A549 (cell line): ENCODE measurements around the gene RAPH1. TPM values are rescaled to one million over a fixed set of nuclear protein-coding genes. Genes with fewer than 3 reads are reported as not detected.
"Not testable (repeated sequence)": the region's sequence is repeated elsewhere in the genome, so short reads cannot be mapped to it uniquely, and the experiment has no call there.

ENCODE experiments used
- ATAC-seq, 2 experiments: fragments of 200-7000 bp in 1 of 2; fragments of >200 bp in 1 of 2; cut with Nextera tagmentation in 1 of 2; cut with Tn5 transposase in 1 of 2; 3 replicates each; pipeline versions ENCODE4 v1.8.0 to v1.9.1; 2018 to 2020; ENCODE audit warnings: mild to moderate bottlenecking in 1 of 2, moderate library complexity in 1 of 2
- CTCF ChIA-PET: fragments of 300-600 bp; sonication (Branson Sonifier 250); formaldehyde crosslinking; extraction: SDS; loops from one replicate; lab custom pipeline; 2021; ENCODE audit warnings: antibody characterized with exemption, inconsistent platforms; lab: Yijun Ruan, JAX
- POLR2A ChIA-PET: fragments of 350-600 bp; formaldehyde crosslinking; extraction: SDS; loops from one replicate; lab custom pipeline; 2021; ENCODE audit warnings: antibody characterized with exemption, inconsistent platforms; lab: Yijun Ruan, JAX
- DNase-seq, 2 experiments: peaks; one replicate each; pipeline versions ENCODE4 v3.0.0 to v3.0.0-alpha.2; 2011 to 2016; ENCODE audit warnings: low read depth in 1 of 2, low spot score in 1 of 2
- FAIRE-seq: peaks from 2 replicates; lab custom pipeline; 2011; peaks lifted over from hg19 to GRCh38; lab: Jason Lieb, UNC
- H3K27ac ChIP-seq, 2 experiments: fragments of >200 bp; sonication (Bioruptor Twin); formaldehyde crosslinking; 3 replicates each; pipeline ENCODE4 v1.5.1; 2016 to 2017
- H3K4me1 ChIP-seq: fragments of >200 bp; sonication (Bioruptor Twin); formaldehyde crosslinking; 3 replicates; pipeline ENCODE4 v1.6.1; 2016
- H3K4me2 ChIP-seq: fragments of >200 bp; sonication (Bioruptor Twin); formaldehyde crosslinking; 3 replicates; pipeline ENCODE4 v1.6.1; 2016
- H3K4me3 ChIP-seq: fragments of >200 bp; sonication (Bioruptor Twin); formaldehyde crosslinking; 3 replicates; pipeline ENCODE4 v1.5.1; 2016
- H3K9me3 ChIP-seq: fragments of >200 bp; sonication (Bioruptor Twin); formaldehyde crosslinking; 3 replicates; pipeline ENCODE4 v1.6.1; 2016
- BCL3 ChIP-seq: fragments of >200 bp; sonication (Bioruptor Twin); formaldehyde crosslinking; IDR thresholded peaks from 3 replicates; pipeline ENCODE4 v1.6.1; 2016
- CBX2 ChIP-seq: fragments of 200-600 bp; sonication (generic); IDR thresholded peaks from 2 replicates; pipeline ENCODE4 v1.6.1; 2016; ENCODE audit warnings: low read depth, mild to moderate bottlenecking, borderline replicate concordance
- CBX8 ChIP-seq: fragments of 200-600 bp; sonication (generic); IDR thresholded peaks from 2 replicates; pipeline ENCODE4 v1.6.1; 2016
- CEBPB ChIP-seq, 2 experiments: fragments of >200 bp in 1 of 2; sonication (Bioruptor Twin) in 1 of 2; formaldehyde crosslinking in 1 of 2; IDR thresholded peaks; 2 replicates each; pipeline ENCODE4 v1.6.1; 2012 to 2016
- CHD2 ChIP-seq: fragments of 150-350 bp; IDR thresholded peaks from 2 replicates; pipeline ENCODE4 v1.6.1; 2014; ENCODE audit warnings: low read length; ENCODE audit not compliant: partially characterized antibody
- CTCF ChIP-seq: fragments of >200 bp; sonication (Bioruptor Twin); formaldehyde crosslinking; IDR thresholded peaks from 3 replicates; pipeline ENCODE4 v1.5.1; 2016
- E2F6 ChIP-seq: IDR thresholded peaks from 2 replicates; pipeline ENCODE4 v1.6.1; 2012; ENCODE audit warnings: low read depth, borderline replicate concordance
- FOSB ChIP-seq: fragments of 250-450 bp; sonication (Bioruptor Pico); IDR thresholded peaks from 2 replicates; pipeline ENCODE4 v1.5.0; 2020; ENCODE audit warnings: mild to moderate bottlenecking, moderate library complexity
- GATA3 ChIP-seq: IDR thresholded peaks from 2 replicates; pipeline ENCODE4 v1.6.1; 2012; ENCODE audit warnings: borderline replicate concordance
- HEYL ChIP-seq: fragments of 250-450 bp; sonication (Bioruptor Pico); IDR thresholded peaks from 2 replicates; pipeline ENCODE4 v1.8.0; 2021; ENCODE audit warnings: mild to moderate bottlenecking, moderate library complexity
- HMGXB4 ChIP-seq: fragments of 250-450 bp; sonication (Bioruptor Pico); IDR thresholded peaks from 2 replicates; pipeline ENCODE4 v1.5.0; 2021; ENCODE audit warnings: mild to moderate bottlenecking, moderate library complexity, borderline replicate concordance
- HOXB5 ChIP-seq: fragments of 250-450 bp; sonication (Bioruptor Pico); IDR thresholded peaks from 2 replicates; pipeline ENCODE4 v1.5.0; 2020; ENCODE audit warnings: mild to moderate bottlenecking, moderate library complexity
- KDM1A ChIP-seq: fragments of 200-600 bp; sonication (generic); IDR thresholded peaks from 2 replicates; pipeline ENCODE4 v1.6.1; 2016; ENCODE audit warnings: low read depth, mild to moderate bottlenecking
- MAFK ChIP-seq: fragments of 450-650 bp; IDR thresholded peaks from 2 replicates; pipeline ENCODE4 v1.6.1; 2014; ENCODE audit not compliant: partially characterized antibody
- MYC ChIP-seq: IDR thresholded peaks from 2 replicates; pipeline ENCODE4 v1.6.1; 2012; ENCODE audit warnings: mild to moderate bottlenecking, inconsistent platforms, low read length, improper control_type of control experiment, borderline replicate concordance
- NFE2L2 ChIP-seq: fragments of 150-350 bp; conservative IDR thresholded peaks from 2 replicates; pipeline ENCODE4 v1.6.1; 2014; ENCODE audit warnings: low read length
- NR3C1 ChIP-seq: fragments of >200 bp; sonication (Bioruptor Twin); formaldehyde crosslinking; IDR thresholded peaks from 3 replicates; pipeline ENCODE4 v1.6.1; 2017
- PBX3 ChIP-seq: IDR thresholded peaks from 2 replicates; pipeline ENCODE4 v1.6.1; 2012
- POLR2AphosphoS2 ChIP-seq: conservative IDR thresholded peaks from 2 replicates; pipeline ENCODE4 v1.6.1; 2012; ENCODE audit warnings: low read length, improper control_type of control experiment, inconsistent platforms
- RARB ChIP-seq: fragments of 250-450 bp; sonication (Bioruptor Pico); IDR thresholded peaks from 2 replicates; pipeline ENCODE4 v1.8.0; 2021; ENCODE audit warnings: mild to moderate bottlenecking, moderate library complexity
- TFCP2L1 ChIP-seq: fragments of 250-450 bp; sonication (Bioruptor Pico); IDR thresholded peaks from 2 replicates; pipeline ENCODE4 v1.5.0; 2021; ENCODE audit warnings: mild to moderate bottlenecking
- USF2 ChIP-seq: fragments of 450-650 bp; IDR thresholded peaks from 2 replicates; pipeline ENCODE4 v1.6.1; 2014; ENCODE audit warnings: antibody characterized with exemption
- ZFP36 ChIP-seq: fragments of 450-650 bp; IDR thresholded peaks from 2 replicates; pipeline ENCODE4 v1.6.1; 2014; ENCODE audit warnings: borderline replicate concordance; ENCODE audit not compliant: partially characterized antibody
- ZNF302 ChIP-seq: fragments of 250-450 bp; sonication (Bioruptor Pico); IDR thresholded peaks from 2 replicates; pipeline ENCODE4 v1.9.0; 2021; ENCODE audit warnings: inconsistent platforms, mild to moderate bottlenecking, moderate library complexity
- WGBS: methylation state at CpG from one replicate; pipeline ENCODE4 v1.1.6; 2017; ENCODE audit errors: missing lambda C conversion rate; 5-methylcytosine and 5-hydroxymethylcytosine counted together
- polyA plus RNA-seq, 4 experiments: library from polyadenylated mRNA; depleted of rRNA in 3 of 4; stranded (reverse); fragments of >200 nt; fragmentation: RNase III in 1 of 4; extraction: RNeasy Plus Mini Kit Qiagen cat#74134 plus additional on column Dnase treatment in 1 of 4; gene quantifications; 2 replicates in 3 of 4; 3 replicates in 1 of 4; pipeline ENCODE4 v1.2.3, GENCODE V29; 2011 to 2017

The RAPH1 gene
- polyA plus RNA-seq, 2 of the 4 experiments (the other 2 are of a cell fraction) = 6.3 to 7.3 TPM

- H3K4me2 ChIP-seq = no peak overlapping the region
- WGBS = 100% methylated on average over 3 of the region's 3 CpGs
- DNase-seq = no peak
- peaks cover 9% of the 10 kb centered on the region; the same call in 2 of the 3 replicates for H3K4me1 ChIP-seq
- no peak for TF ChIP-seq NR3C1
- no peak for TF ChIP-seq BCL3
- no peak for TF ChIP-seq KDM1A
- no peak for TF ChIP-seq HOXB5 (CRISPR knock-in tag)
- TF ChIP-seq CHD2 = no peak
- no peak for TF ChIP-seq E2F6
- TF ChIP-seq FOSB (CRISPR knock-in tag) = no peak
- no peak for TF ChIP-seq TFCP2L1 (CRISPR knock-in tag)
- TF ChIP-seq ZFP36 = no peak
- ChIA-PET CTCF (interaction anchor here (0.7 to 1.1 kb wide), 4 partner anchors 8 to 332 kb away, joined by 3 to 4 read pairs (median 3); no protein-coding TSS in a partner anchor), POLR2A (no interaction called here)
- no peak for FAIRE-seq
- no peak overlapping the region for H3K27ac ChIP-seq
- no peaks in the 10 kb centered on the region for H3K9me3 ChIP-seq
- no peak overlapping the region for H3K4me3 ChIP-seq
- no peak for ATAC-seq
Observed at GRCh38 chr2:203527719-203528118, 7.4 kb downstream of the RAPH1 start.

- H3K9me3 ChIP-seq, H3K4me1 ChIP-seq, H3K4me3 ChIP-seq, ATAC-seq, POLR2A ChIA-PET, H3K27ac ChIP-seq, H3K4me2 ChIP-seq, FAIRE-seq, DNase-seq: not testable (repeated sequence)
- 87% methylated on average over 9 of the region's 9 CpGs for WGBS
- CTCF ChIA-PET = interaction anchor here (1.1 to 1.5 kb wide), 2 partner anchors 29 to 302 kb away, joined by 3 to 4 read pairs; no protein-coding TSS in a partner anchor
Observed at GRCh38 chr2:203513268-203513667, 21.8 kb downstream of the RAPH1 start.

GRCh38 chr2:203510941-203511305, 24.2 kb downstream of the RAPH1 start:
- FAIRE-seq = no peak
- DNase-seq = no peak
- H3K4me1 ChIP-seq = 0 out of 3 replicates have a peak, but pooled peaks cover 4% of the 10 kb centered on the region
- ChIA-PET POLR2A (no interaction called here), CTCF (no interaction called here)
- H3K27ac ChIP-seq = no peak overlapping the region
- no peak overlapping the region for H3K4me3 ChIP-seq
- no peak for TF ChIP-seq ZNF302 (CRISPR knock-in tag)
- no peak for TF ChIP-seq TFCP2L1 (CRISPR knock-in tag)
- TF ChIP-seq GATA3 = no peak
- TF ChIP-seq CBX2 = no peak
- no peak for TF ChIP-seq HEYL (CRISPR knock-in tag)
- TF ChIP-seq MAFK = no peak
- no peak for TF ChIP-seq CBX8
- no peak for TF ChIP-seq HMGXB4 (CRISPR knock-in tag)
- no peak for TF ChIP-seq NFE2L2
- TF ChIP-seq MYC = no peak
- no peak for TF ChIP-seq RARB (CRISPR knock-in tag)
- no peak for TF ChIP-seq CEBPB (IDR thresholded peaks at IDR 0.05)
- no peak for TF ChIP-seq PBX3
- TF ChIP-seq USF2 = no peak
- no peak for TF ChIP-seq FOSB (CRISPR knock-in tag)
- TF ChIP-seq CTCF = no peak
- TF ChIP-seq POLR2AphosphoS2 = no peak
- no peak for ATAC-seq
- H3K9me3 ChIP-seq = no peaks in the 10 kb centered on the region
- no peak overlapping the region for H3K4me2 ChIP-seq
- WGBS = 75% methylated on average over 1 of the region's 1 CpG
